Measurements from ENCODE around the gene SLC49A4. TPM values are rescaled to one million over a fixed set of nuclear protein-coding genes. Genes with fewer than 3 reads are reported as not detected.

SLC49A4 gene
- total and polyA plus RNA-seq, 2 donors (not counting 1 experiment from before 2014, with no cell fraction given) = 2.5 to 20.0 TPM

GRCh38 chr3:122755491-122755890 lies 39.4 kb upstream of the SLC49A4 start:
- Mint-ChIP-seq H3K4me3 (no peak overlapping the region), H3K9me3 (ENCODE audit: insufficient read depth) (no peaks in the 10 kb centered on the region), H3K4me1 (no peaks in the 10 kb centered on the region), H3K27ac (no peak overlapping the region), H3K27me3 (no peaks in the 10 kb centered on the region)
- CTCF ChIA-PET = interaction anchor here (0.7 to 2.3 kb wide), 26 partner anchors 10 to 357 kb away, joined by 3 to 24 read pairs (median 4); partner anchors contain the start of genes HSPBAP1 and SEMA5B
- H3K4me3 ChIP-seq (ENCODE audit: control extremely low read depth in 1 of 5, extremely low read depth in 1 of 5, insufficient read depth in 1 of 5, low read depth in 2 of 5, low read length in 4 of 5) = no peak overlapping the region
- H3K36me3 ChIP-seq (replicated peaks in 1 of 2; ENCODE audit: control extremely low read depth in 1 of 2, control insufficient read depth in 1 of 2, extremely low read depth in 1 of 2, insufficient read depth in 2 of 2, low read length in 1 of 2) = peaks cover 18 to 36% of the 10 kb centered on the region in 2 experiments
- H3K4me1 ChIP-seq (ENCODE audit: control insufficient read depth in 2 of 2, insufficient read depth in 2 of 2, low read length in 2 of 2) = no peaks in the 10 kb centered on the region
- no peaks in the 10 kb centered on the region for H4K20me1 ChIP-seq (ENCODE audit: control insufficient read depth, insufficient read depth, low read length, poor library complexity, severe bottlenecking)
- H3K79me2 ChIP-seq (ENCODE audit: control insufficient read depth, insufficient read depth, low read length) = no peaks in the 10 kb centered on the region
- H3K9ac ChIP-seq (ENCODE audit: low read length) = no peak overlapping the region
- H2AFZ ChIP-seq (ENCODE audit: insufficient read depth, low read depth, low read length, poor library complexity, severe bottlenecking) = no peak overlapping the region
- WGBS (ENCODE audit: insufficient coverage) = no CpG with 5 or more reads among the region's 2 CpGs
- intact Hi-C loops (cut with micrococcal nuclease) = loop anchor here (5.0 kb wide), 1 partner anchor 37 kb away; the partner anchor contains the start of gene HSPBAP1
- H3K4me2 ChIP-seq (replicated peaks; ENCODE audit: low read depth, low read length, poor library complexity, severe bottlenecking) = no peak overlapping the region
- H3K9me3 ChIP-seq (ENCODE audit: control extremely low read depth in 1 of 3, control insufficient read depth in 2 of 3, insufficient read depth in 1 of 3, low read length in 2 of 3) = no peaks in the 10 kb centered on the region
- no peak overlapping the region for H3K27ac ChIP-seq (ENCODE audit: low read length in 2 of 2)
- POLR2A ChIA-PET = interaction anchor here (0.7 to 1.5 kb wide), 2 partner anchors 38 to 446 kb away, joined by 3 to 4 read pairs; partner anchors contain the start of genes HSPBAP1 and SEC22A
- no peak for DNase-seq
- no peak for TF ChIP-seq EZH2 (IDR thresholded peaks at IDR 0.05; ENCODE audit: borderline replicate concordance, insufficient read depth, low read depth, low read length, poor library complexity, severe bottlenecking)
- TF ChIP-seq, protein P1, sequence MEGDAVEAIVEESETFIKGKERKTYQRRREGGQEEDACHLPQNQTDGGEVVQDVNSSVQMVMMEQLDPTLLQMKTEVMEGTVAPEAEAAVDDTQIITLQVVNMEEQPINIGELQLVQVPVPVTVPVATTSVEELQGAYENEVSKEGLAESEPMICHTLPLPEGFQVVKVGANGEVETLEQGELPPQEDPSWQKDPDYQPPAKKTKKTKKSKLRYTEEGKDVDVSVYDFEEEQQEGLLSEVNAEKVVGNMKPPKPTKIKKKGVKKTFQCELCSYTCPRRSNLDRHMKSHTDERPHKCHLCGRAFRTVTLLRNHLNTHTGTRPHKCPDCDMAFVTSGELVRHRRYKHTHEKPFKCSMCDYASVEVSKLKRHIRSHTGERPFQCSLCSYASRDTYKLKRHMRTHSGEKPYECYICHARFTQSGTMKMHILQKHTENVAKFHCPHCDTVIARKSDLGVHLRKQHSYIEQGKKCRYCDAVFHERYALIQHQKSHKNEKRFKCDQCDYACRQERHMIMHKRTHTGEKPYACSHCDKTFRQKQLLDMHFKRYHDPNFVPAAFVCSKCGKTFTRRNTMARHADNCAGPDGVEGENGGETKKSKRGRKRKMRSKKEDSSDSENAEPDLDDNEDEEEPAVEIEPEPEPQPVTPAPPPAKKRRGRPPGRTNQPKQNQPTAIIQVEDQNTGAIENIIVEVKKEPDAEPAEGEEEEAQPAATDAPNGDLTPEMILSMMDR (IDR thresholded peaks at IDR 0.05) = no peak
- no peaks in the 10 kb centered on the region for H3K27me3 ChIP-seq (replicated peaks in 1 of 4; ENCODE audit: control extremely low read depth in 1 of 4, control insufficient read depth in 3 of 4, insufficient read depth in 4 of 4, low read length in 3 of 4)
- ATAC-seq (ENCODE audit: low read depth) = no peak

GRCh38 chr3:122758877-122759560 lies 35.9 kb upstream of the SLC49A4 start:
- Mint-ChIP-seq H3K9me3 (ENCODE audit: insufficient read depth) (no peaks in the 10 kb centered on the region), H3K4me1 (peaks cover 11% of the 10 kb centered on the region), H3K27me3 (no peaks in the 10 kb centered on the region), H3K4me3 (no peak overlapping the region), H3K27ac (no peak overlapping the region)
- Histone ChIP-seq H3K79me2 (ENCODE audit: control insufficient read depth, insufficient read depth, low read length) (no peaks in the 10 kb centered on the region), H3K4me2 (replicated peaks; ENCODE audit: low read depth, low read length, poor library complexity, severe bottlenecking) (no peak overlapping the region), H3K4me3 (ENCODE audit: control extremely low read depth in 1 of 5, extremely low read depth in 1 of 5, insufficient read depth in 1 of 5, low read depth in 2 of 5, low read length in 4 of 5) (no peak overlapping the region), H3K9me3 (ENCODE audit: control extremely low read depth in 1 of 3, control insufficient read depth in 2 of 3, insufficient read depth in 1 of 3, low read length in 2 of 3) (no peaks in the 10 kb centered on the region), H3K9ac (ENCODE audit: low read length) (no peak overlapping the region), H3K27ac (ENCODE audit: low read length in 2 of 2) (no peak overlapping the region), H3K27me3 (replicated peaks in 1 of 4; ENCODE audit: control extremely low read depth in 1 of 4, control insufficient read depth in 3 of 4, insufficient read depth in 4 of 4, low read length in 3 of 4) (no peaks in the 10 kb centered on the region), H3K36me3 (replicated peaks in 1 of 2; ENCODE audit: control extremely low read depth in 1 of 2, control insufficient read depth in 1 of 2, extremely low read depth in 1 of 2, insufficient read depth in 2 of 2, low read length in 1 of 2) (peaks cover 2 to 26% of the 10 kb centered on the region in 2 experiments), H4K20me1 (ENCODE audit: control insufficient read depth, insufficient read depth, low read length, poor library complexity, severe bottlenecking) (no peaks in the 10 kb centered on the region), H3K4me1 (ENCODE audit: control insufficient read depth in 2 of 2, insufficient read depth in 2 of 2, low read length in 2 of 2) (peaks cover 5 to 7% of the 10 kb centered on the region in 2 donors), H2AFZ (ENCODE audit: insufficient read depth, low read depth, low read length, poor library complexity, severe bottlenecking) (no peak overlapping the region)
- intact Hi-C loops (cut with micrococcal nuclease) = loop anchor here (5.0 kb wide), 1 partner anchor 33 kb away; the partner anchor contains the start of gene HSPBAP1
- TF ChIP-seq EZH2 (IDR thresholded peaks at IDR 0.05; ENCODE audit: borderline replicate concordance, insufficient read depth, low read depth, low read length, poor library complexity, severe bottlenecking) = no peak
- TF ChIP-seq, protein P1 (IDR thresholded peaks at IDR 0.05) = no peak
- CTCF ChIA-PET = interaction anchor here (0.6 to 1.7 kb wide), 3 partner anchors 17 to 92 kb away, joined by 3 to 6 read pairs (median 3); no protein-coding TSS in a partner anchor
- ATAC-seq (ENCODE audit: low read depth) (no peak), DNase-seq (no peak)
- POLR2A ChIA-PET = interaction anchor here (1.2 kb wide), 1 partner anchor 36 kb away, joined by 5 read pairs; the partner anchor contains the start of gene SLC49A4
- WGBS (ENCODE audit: insufficient coverage) = 96% methylated on average over 2 of the region's 3 CpGs

Data from B cell (primary cell).